Vagina (tissue), 2 donors: Measurements from ENCODE around the gene EFTUD2.

Experiments
- CTCF ChIP-seq, 3 experiments: fragments of 450-650 bp in 2 of 3; fragments of 200-600 bp in 1 of 3; sonication (generic) in 1 of 3; IDR thresholded peaks; one replicate each; pipeline ENCODE4 v1.5.1; 2017 to 2019; ENCODE audit warnings: antibody characterized with exemption in 3 of 3, mild to moderate bottlenecking in 2 of 3, moderate library complexity in 2 of 3
- POLR2A ChIP-seq, 2 donors: fragments of 450-650 bp; IDR thresholded peaks; one replicate each; pipeline ENCODE4 v1.6.1; 2017; ENCODE audit warnings: antibody characterized with exemption in 2 of 2, mild to moderate bottlenecking in 2 of 2, moderate library complexity in 2 of 2
- POLR2AphosphoS5 ChIP-seq, 2 donors: sonication (generic); formaldehyde crosslinking; IDR thresholded peaks; one replicate each; pipeline ENCODE4 v1.9.0; 2017; ENCODE audit warnings: antibody characterized with exemption in 2 of 2, mild to moderate bottlenecking in 2 of 2, low read depth in 1 of 2; ENCODE audit not compliant: insufficient read depth in 1 of 2

DNA sequence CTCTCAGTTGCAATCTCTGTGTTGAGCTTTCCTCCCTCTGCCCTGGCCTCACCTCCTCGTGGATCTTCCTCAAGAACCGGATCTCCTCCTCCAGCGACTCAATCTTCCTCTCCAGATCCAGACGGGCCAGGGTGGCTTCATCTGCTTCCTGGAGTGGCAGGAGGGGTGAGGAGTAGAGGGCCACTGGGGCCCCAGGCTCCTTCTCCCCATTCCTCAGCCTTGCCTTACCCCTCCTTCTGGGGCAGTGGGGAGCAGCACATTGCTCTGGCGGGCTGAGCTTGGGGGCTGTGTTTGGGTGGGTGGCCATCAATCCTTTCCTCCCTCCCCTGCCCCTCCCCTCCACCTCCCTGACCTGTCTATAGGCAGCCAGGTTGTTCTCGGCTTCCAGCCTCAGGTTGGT is 14.4 kb upstream of the EFTUD2 start:
- TF ChIP-seq CTCF (IDR thresholded peaks at IDR 0.05) (no peak), POLR2A (IDR thresholded peaks at IDR 0.05) (no peak), POLR2AphosphoS5 (IDR thresholded peaks at IDR 0.05; ENCODE audit: insufficient read depth in 1 of 2, low read depth in 1 of 2) (no peak)
